Mesothelial cell of epicardium (in vitro differentiated cells): ENCODE data around the gene TARP.

ENCODE experiments used
- DNase-seq, 2 experiments: peaks; one replicate each; pipeline ENCODE4 v3.0.0; 2021; ENCODE audit warnings: low spot score in 2 of 2; ENCODE audit not compliant: unreplicated experiment in 2 of 2
- H3K27ac Mint-ChIP-seq: 2 replicates; pipeline ENCODE4 v1.8.0; 2021; ENCODE audit warnings: mixed read lengths
- H3K27me3 Mint-ChIP-seq: 2 replicates; pipeline ENCODE4 v1.8.0; 2021; ENCODE audit warnings: low read depth, mixed read lengths
- H3K36me3 Mint-ChIP-seq: 2 replicates; pipeline ENCODE4 v1.8.0; 2021; ENCODE audit warnings: mixed read lengths
- H3K4me1 Mint-ChIP-seq: 2 replicates; pipeline ENCODE4 v1.8.0; 2021; ENCODE audit warnings: mixed read lengths
- H3K4me3 Mint-ChIP-seq: 2 replicates; pipeline ENCODE4 v1.8.0; 2021; ENCODE audit warnings: mild to moderate bottlenecking, moderate library complexity, mixed read lengths
- H3K9me3 Mint-ChIP-seq: 2 replicates; pipeline ENCODE4 v1.8.0; 2021; ENCODE audit warnings: mixed read lengths
- CTCF ChIP-seq: fragments of 200-600 bp; sonication (generic); IDR thresholded peaks from one replicate; pipeline ENCODE4 v1.5.0; 2021; ENCODE audit warnings: antibody characterized with exemption; ENCODE audit not compliant: unreplicated experiment

The TARP gene

GRCh38 chr7:38273286-38273995, at the start of gene TARP:
TSS of gene TARP (minus strand) at chr7:38273636.
- Mint-ChIP-seq H3K4me3 (no peak within 1 kb of the TSS), H3K4me1 (peaks cover 3% of the 10 kb centered on the region), H3K27ac (no peak within 1 kb of the TSS), H3K27me3 (no peaks in the 10 kb centered on the region), H3K36me3 (no peaks in the 10 kb centered on the region), H3K9me3 (no peaks in the 10 kb centered on the region)
- DNase-seq: no peak
- no peak for TF ChIP-seq CTCF

- TF ChIP-seq CTCF: no peak
- no peaks in the 10 kb centered on the region for H3K27me3 Mint-ChIP-seq
- DNase-seq: no peak
- H3K9me3 Mint-ChIP-seq: no peaks in the 10 kb centered on the region
- H3K4me3 Mint-ChIP-seq: no peak overlapping the region
- H3K36me3 Mint-ChIP-seq: no peaks in the 10 kb centered on the region
- H3K27ac Mint-ChIP-seq: no peak overlapping the region
- H3K4me1 Mint-ChIP-seq: peaks cover 21% of the 10 kb centered on the region
Measured at GRCh38 chr7:38323156-38323555, 49.7 kb upstream of the TARP start.

GRCh38 chr7:38322461-38322860, 49.0 kb upstream of the TARP start:
- H3K27ac Mint-ChIP-seq: no peak overlapping the region
- peaks cover 18% of the 10 kb centered on the region for H3K4me1 Mint-ChIP-seq
- H3K27me3 Mint-ChIP-seq: no peaks in the 10 kb centered on the region
- no peaks in the 10 kb centered on the region for H3K36me3 Mint-ChIP-seq
- DNase-seq: no peak
- TF ChIP-seq CTCF: no peak
- no peak overlapping the region for H3K4me3 Mint-ChIP-seq
- H3K9me3 Mint-ChIP-seq: no peaks in the 10 kb centered on the region

- no peak for TF ChIP-seq CTCF
- Mint-ChIP-seq H3K4me1 (peaks cover 15% of the 10 kb centered on the region), H3K27me3 (no peaks in the 10 kb centered on the region), H3K36me3 (no peaks in the 10 kb centered on the region), H3K9me3 (no peaks in the 10 kb centered on the region), H3K4me3 (no peak overlapping the region), H3K27ac (no peak overlapping the region)
- DNase-seq: no peak
Measured at GRCh38 chr7:38321967-38322366, 48.5 kb upstream of the TARP start.

GRCh38 chr7:38321515-38321944, 48.1 kb upstream of the TARP start:
- DNase-seq: no peak
- Mint-ChIP-seq H3K27me3 (no peaks in the 10 kb centered on the region), H3K36me3 (no peaks in the 10 kb centered on the region), H3K9me3 (no peaks in the 10 kb centered on the region), H3K4me1 (peaks cover 11% of the 10 kb centered on the region), H3K27ac (no peak overlapping the region), H3K4me3 (no peak overlapping the region)
- TF ChIP-seq CTCF: no peak
